GM23248 (cell line): ENCODE measurements around the gene BTAF1.

ENCODE experiments used
- EZH2 ChIP-seq: fragments of 200-600 bp; sonication (generic); IDR thresholded peaks from 2 replicates; pipeline ENCODE4 v1.6.1; 2018; ENCODE audit warnings: antibody characterized with exemption, mild to moderate bottlenecking; ENCODE audit not compliant: insufficient read depth, poor library complexity, severe bottlenecking
- EZH2phosphoT487 ChIP-seq: fragments of 200-600 bp; sonication (generic); IDR thresholded peaks from 2 replicates; pipeline ENCODE4 v1.6.1; 2018; ENCODE audit warnings: antibody characterized with exemption, moderate library complexity, mild to moderate bottlenecking, low read depth; ENCODE audit not compliant: insufficient read depth

DNA sequence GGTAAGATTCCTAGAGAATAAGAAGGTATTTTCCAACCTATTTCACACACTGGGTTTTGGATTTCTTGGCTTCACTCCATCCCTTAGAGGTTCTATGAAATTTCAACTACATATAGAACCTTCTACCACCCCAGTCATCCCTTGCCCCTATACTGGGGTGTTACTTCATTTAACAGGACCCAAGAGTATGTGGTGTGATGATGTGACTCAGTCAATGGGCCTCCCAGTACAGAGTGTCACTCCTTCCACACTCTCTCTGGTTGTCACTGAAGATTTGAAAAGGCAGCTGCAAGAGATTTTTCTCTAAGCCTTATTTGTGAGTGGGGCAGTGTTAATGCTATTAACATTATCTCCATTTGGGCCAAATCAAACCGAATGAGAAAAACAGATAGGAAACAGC is 47.8 kb upstream of the BTAF1 start:
- TF ChIP-seq EZH2 (no peak), EZH2phosphoT487 (no peak)
